Lower lobe of right lung (tissue), 2 donors: ENCODE results near the gene NSL1. TPM values are rescaled to one million over a fixed set of nuclear protein-coding genes. Genes with fewer than 3 reads are reported as not detected.

Experiments used
- ATAC-seq, 2 donors: fragments of 200-7000 bp; cut with Tn5 transposase; one replicate each; pipeline ENCODE4 v1.9.1; 2020 to 2022; ENCODE audit warnings: mild to moderate bottlenecking in 2 of 2, moderate library complexity in 2 of 2
- DNase-seq: peaks from one replicate; pipeline ENCODE4 v3.0.0-alpha.2; 2020
- H3K27ac ChIP-seq: fragments of 200-600 bp; one replicate; pipeline ENCODE4 v1.8.0; 2022
- H3K27me3 ChIP-seq: fragments of 200-600 bp; one replicate; pipeline ENCODE4 v1.8.0; 2022; ENCODE audit warnings: low read depth
- H3K36me3 ChIP-seq: fragments of 200-600 bp; one replicate; pipeline ENCODE4 v1.8.0; 2022; ENCODE audit warnings: mild to moderate bottlenecking
- H3K4me1 ChIP-seq: fragments of 200-600 bp; one replicate; pipeline ENCODE4 v1.8.0; 2022
- H3K4me3 ChIP-seq: fragments of 200-600 bp; one replicate; pipeline ENCODE4 v1.8.0; 2022; ENCODE audit warnings: mild to moderate bottlenecking
- H3K9me3 ChIP-seq: fragments of 200-600 bp; one replicate; pipeline ENCODE4 v1.8.0; 2022
- intact Hi-C: fragments of 100-400 bp; cut with DNase I; formaldehyde crosslinking; loops from one replicate; pipeline ENCODE4 v1.11.0; 2022
- total RNA-seq: library from RNA; stranded (reverse); fragmentation: NEBNext Ultra II Directional; extraction: Animal tissue kit (Norgen Biotek cat#: 25700); gene quantifications from one replicate; pipeline ENCODE4 v1.2.1, GENCODE V29; 2021
- TF ChIP-seq, protein P1 (sequence below): fragments of 200-600 bp; IDR thresholded peaks from one replicate; pipeline ENCODE4 v1.8.0; 2022; ENCODE audit warnings: antibody characterized with exemption, mild to moderate bottlenecking
- donor health status: DM: no; HTN: yes; CAD: no; lungs with severe emphysema.

The NSL1 gene
- total RNA-seq, 1 donor from 2014 or later = 30.8 TPM

DNA sequence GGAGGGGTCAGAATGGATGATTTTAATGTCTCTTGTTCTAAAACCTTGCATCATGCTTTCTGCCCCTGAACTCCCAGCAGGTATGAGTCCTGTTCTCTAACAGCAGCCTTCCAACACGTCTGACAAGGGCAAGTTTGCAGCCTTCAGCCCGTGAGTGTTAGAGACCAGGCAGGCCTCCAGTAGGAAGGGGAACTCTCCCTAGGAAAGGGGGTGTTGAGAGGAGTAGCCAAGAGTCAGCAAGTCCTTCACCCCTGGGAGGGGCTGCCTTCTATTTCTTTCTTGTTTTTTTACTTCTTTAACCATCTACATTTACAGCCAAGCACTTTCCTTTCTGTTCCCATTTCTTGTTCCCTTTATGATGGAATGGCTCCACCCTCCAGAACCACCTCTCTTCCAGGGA, 106.1 kb downstream of the NSL1 start:
- intact Hi-C loops = no loop called here
- H3K27me3 ChIP-seq = no peaks in the 10 kb centered on the region
- no peak overlapping the region for H3K27ac ChIP-seq
- H3K36me3 ChIP-seq = no peaks in the 10 kb centered on the region
- H3K9me3 ChIP-seq = no peaks in the 10 kb centered on the region
- ATAC-seq (no peak), DNase-seq (no peak)
- peaks cover 19% of the 10 kb centered on the region for H3K4me1 ChIP-seq
- no peak overlapping the region for H3K4me3 ChIP-seq
- TF ChIP-seq, protein P1, sequence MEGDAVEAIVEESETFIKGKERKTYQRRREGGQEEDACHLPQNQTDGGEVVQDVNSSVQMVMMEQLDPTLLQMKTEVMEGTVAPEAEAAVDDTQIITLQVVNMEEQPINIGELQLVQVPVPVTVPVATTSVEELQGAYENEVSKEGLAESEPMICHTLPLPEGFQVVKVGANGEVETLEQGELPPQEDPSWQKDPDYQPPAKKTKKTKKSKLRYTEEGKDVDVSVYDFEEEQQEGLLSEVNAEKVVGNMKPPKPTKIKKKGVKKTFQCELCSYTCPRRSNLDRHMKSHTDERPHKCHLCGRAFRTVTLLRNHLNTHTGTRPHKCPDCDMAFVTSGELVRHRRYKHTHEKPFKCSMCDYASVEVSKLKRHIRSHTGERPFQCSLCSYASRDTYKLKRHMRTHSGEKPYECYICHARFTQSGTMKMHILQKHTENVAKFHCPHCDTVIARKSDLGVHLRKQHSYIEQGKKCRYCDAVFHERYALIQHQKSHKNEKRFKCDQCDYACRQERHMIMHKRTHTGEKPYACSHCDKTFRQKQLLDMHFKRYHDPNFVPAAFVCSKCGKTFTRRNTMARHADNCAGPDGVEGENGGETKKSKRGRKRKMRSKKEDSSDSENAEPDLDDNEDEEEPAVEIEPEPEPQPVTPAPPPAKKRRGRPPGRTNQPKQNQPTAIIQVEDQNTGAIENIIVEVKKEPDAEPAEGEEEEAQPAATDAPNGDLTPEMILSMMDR = no peak

DNA sequence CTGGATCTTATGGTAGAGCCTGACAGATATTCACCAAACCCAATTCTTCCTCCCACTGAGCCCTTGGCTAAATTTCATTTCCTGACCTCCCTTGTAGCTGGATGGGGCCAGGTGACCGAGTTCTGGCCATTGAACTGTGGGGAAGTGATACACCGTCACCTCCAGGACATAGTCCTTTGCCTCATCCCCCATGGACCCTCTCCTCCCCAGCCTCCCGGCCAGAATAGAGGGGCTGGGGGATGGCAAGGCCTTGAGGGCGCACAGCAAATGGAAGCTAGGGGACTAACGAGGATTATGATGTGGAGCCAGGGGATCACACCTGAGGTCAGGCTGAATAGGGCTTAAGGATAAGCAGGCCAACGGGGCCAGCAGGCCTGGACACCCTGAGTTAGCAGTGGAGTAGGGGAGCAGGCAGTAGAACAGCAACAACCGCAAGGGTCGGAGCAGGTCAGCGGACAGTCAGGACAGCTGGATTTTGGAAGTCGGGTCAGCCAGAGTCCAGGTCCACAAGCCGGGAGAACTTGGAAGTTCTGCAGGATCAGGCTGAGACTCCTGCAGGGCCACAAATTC, 107.0 kb downstream of the NSL1 start:
- DNase-seq = no peak

DNA sequence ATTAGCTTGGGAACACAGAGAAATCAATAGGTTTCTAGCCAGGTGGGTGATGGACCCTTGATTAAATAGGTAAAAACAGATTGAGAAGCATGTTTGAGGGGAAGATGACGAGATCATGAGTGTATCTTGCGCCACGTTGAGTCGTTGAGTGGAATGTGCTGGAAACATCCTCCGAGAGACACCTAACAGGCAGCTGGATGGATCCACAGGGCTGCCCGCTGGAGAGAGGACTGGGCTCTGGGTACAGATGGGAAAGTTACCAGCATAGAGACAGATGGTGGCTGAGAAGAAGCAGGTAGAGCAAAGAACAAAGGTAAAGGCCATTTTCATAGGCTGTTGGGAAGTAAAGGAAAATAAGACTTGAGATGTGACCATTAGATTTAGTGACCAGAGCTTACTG, 107.5 kb downstream of the NSL1 start:
- no peaks in the 10 kb centered on the region for H3K9me3 ChIP-seq
- no peak for ATAC-seq
- H3K27ac ChIP-seq = no peak overlapping the region
- H3K36me3 ChIP-seq = no peaks in the 10 kb centered on the region
- no peak overlapping the region for H3K4me3 ChIP-seq
- H3K27me3 ChIP-seq = no peaks in the 10 kb centered on the region
- intact Hi-C loops = no loop called here
- TF ChIP-seq, protein P1 = no peak
- DNase-seq = no peak
- H3K4me1 ChIP-seq = peaks cover 19% of the 10 kb centered on the region

More for the DNA sequence above, 107.0 kb downstream of the NSL1 start:
- ATAC-seq = no peak
- TF ChIP-seq, protein P1 = no peak
- intact Hi-C loops = no loop called here
- Histone ChIP-seq H3K4me1 (peaks cover 19% of the 10 kb centered on the region), H3K9me3 (no peaks in the 10 kb centered on the region), H3K27ac (no peak overlapping the region), H3K27me3 (no peaks in the 10 kb centered on the region), H3K4me3 (no peak overlapping the region), H3K36me3 (no peaks in the 10 kb centered on the region)

DNA sequence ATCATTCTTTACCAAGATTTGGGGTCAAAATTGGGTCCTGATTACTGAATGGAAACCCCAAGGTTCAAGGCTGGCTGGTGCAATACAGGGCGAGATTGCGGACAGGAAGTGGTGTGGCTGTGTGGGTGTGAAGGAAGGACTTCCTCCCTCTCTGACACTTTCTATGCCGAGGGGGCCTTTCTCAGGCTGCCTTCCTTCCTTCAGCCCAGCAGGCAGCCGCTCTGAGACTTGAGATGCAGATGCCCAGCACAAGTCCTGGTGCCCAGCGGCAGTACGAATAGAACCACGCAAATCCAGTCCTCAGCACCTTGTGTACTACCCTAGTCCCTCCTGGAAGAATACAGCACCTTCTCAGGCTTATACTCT, 108.2 kb downstream of the NSL1 start:
- intact Hi-C loops = no loop called here
- H3K27ac ChIP-seq = no peak overlapping the region
- no peak overlapping the region for H3K4me3 ChIP-seq
- TF ChIP-seq, protein P1 = no peak
- H3K9me3 ChIP-seq = no peaks in the 10 kb centered on the region
- ATAC-seq = peak; percentile 82 to 84
- peaks cover 19% of the 10 kb centered on the region for H3K4me1 ChIP-seq
- H3K36me3 ChIP-seq = no peaks in the 10 kb centered on the region
- DNase-seq = peak; percentile 77
- H3K27me3 ChIP-seq = no peaks in the 10 kb centered on the region

DNA sequence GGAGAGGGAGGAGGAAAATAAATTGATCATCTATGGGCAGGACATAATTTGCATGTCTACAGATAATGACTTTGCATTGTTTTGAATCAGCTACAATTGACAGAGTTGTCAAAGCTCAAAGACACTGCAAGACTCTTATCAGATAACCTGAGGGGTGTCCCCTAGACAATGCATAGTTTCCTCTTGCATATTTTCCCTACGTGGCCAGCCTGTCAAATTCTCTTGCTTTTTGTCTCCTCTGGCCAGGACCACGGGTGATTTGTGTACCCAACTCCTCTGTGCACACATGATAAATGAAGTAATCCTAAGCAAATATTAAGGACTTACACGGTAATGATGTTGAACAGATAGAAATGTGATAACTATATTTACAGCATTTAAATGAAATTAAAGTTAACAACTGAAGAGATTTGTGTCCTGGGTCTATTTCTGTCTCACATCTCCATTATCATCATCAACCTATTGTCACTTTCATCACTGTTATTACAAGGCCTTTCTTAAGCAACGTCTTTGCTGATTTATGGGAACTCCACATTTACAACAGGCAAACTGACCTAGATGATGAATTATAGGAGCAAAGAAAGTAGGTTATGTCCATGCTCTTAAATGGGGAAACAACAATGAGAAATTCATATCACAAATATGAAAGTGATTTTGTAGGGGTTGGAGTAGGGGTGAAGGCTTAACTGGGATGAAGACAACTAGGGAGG, 110.7 kb downstream of the NSL1 start:
- no peak for ATAC-seq
- H3K4me3 ChIP-seq = no peak overlapping the region
- no peaks in the 10 kb centered on the region for H3K9me3 ChIP-seq
- H3K4me1 ChIP-seq = peaks cover 19% of the 10 kb centered on the region
- H3K27me3 ChIP-seq = no peaks in the 10 kb centered on the region
- no peak overlapping the region for H3K27ac ChIP-seq
- intact Hi-C loops = no loop called here
- no peak for DNase-seq
- TF ChIP-seq, protein P1 = no peak
- H3K36me3 ChIP-seq = no peaks in the 10 kb centered on the region
